Hepatocyte (in vitro differentiated cells): ENCODE data around the gene LRRFIP1. TPM values are rescaled to one million over a fixed set of nuclear protein-coding genes. Genes with fewer than 3 reads are reported as not detected.
A peak's percentile ranks its signal among the peaks of the same experiment; 100 is the strongest.

Experiments
- DNase-seq: peaks from one replicate; pipeline ENCODE4 v3.0.0-alpha.2; 2016; ENCODE audit warnings: low spot score
- H2AFZ ChIP-seq: fragments of 200-600 bp; sonication (generic); 2 replicates; pipeline ENCODE4 v1.6.0; 2016; ENCODE audit warnings: antibody characterized with exemption, mild to moderate bottlenecking
- H3K27ac ChIP-seq: fragments of 200-600 bp; sonication (generic); 2 replicates; pipeline ENCODE4 v1.5.1; 2016; ENCODE audit warnings: mild to moderate bottlenecking
- H3K27me3 ChIP-seq: fragments of 200-600 bp; sonication (generic); 2 replicates; pipeline ENCODE4 v1.6.1; 2016
- H3K36me3 ChIP-seq: fragments of 200-600 bp; sonication (generic); replicated peaks from 2 replicates; pipeline ENCODE4 v1.5.1; 2016; ENCODE audit warnings: low read depth; ENCODE audit not compliant: insufficient read depth
- H3K4me1 ChIP-seq: fragments of 200-600 bp; sonication (generic); 2 replicates; pipeline ENCODE4 v1.5.1; 2016; ENCODE audit warnings: mild to moderate bottlenecking, moderate library complexity; ENCODE audit not compliant: insufficient read depth
- H3K4me2 ChIP-seq: fragments of 200-600 bp; sonication (generic); 2 replicates; pipeline ENCODE4 v1.6.0; 2016
- H3K4me3 ChIP-seq: fragments of 200-600 bp; sonication (generic); 2 replicates; pipeline ENCODE4 v1.5.1; 2016; ENCODE audit warnings: mild to moderate bottlenecking
- H3K79me2 ChIP-seq: fragments of 200-600 bp; sonication (generic); 2 replicates; pipeline ENCODE4 v1.6.0; 2017; ENCODE audit warnings: mild to moderate bottlenecking
- H3K9me2 ChIP-seq: fragments of 200-600 bp; sonication (generic); replicated peaks from 2 replicates; pipeline ENCODE4 v1.6.0; 2017; ENCODE audit warnings: mild to moderate bottlenecking; ENCODE audit not compliant: insufficient read depth
- H3K9me3 ChIP-seq: fragments of 200-600 bp; sonication (generic); 2 replicates; pipeline ENCODE4 v1.5.1; 2016; ENCODE audit warnings: low read depth, mild to moderate bottlenecking
- H4K20me1 ChIP-seq: fragments of 200-600 bp; sonication (generic); 2 replicates; pipeline ENCODE4 v1.6.0; 2016; ENCODE audit warnings: mild to moderate bottlenecking; ENCODE audit not compliant: insufficient read depth, poor library complexity, severe bottlenecking
- EZH2 ChIP-seq: fragments of 200-600 bp; sonication (generic); IDR thresholded peaks from 2 replicates; pipeline ENCODE4 v1.6.1; 2016; ENCODE audit warnings: antibody characterized with exemption, mild to moderate bottlenecking, borderline replicate concordance
- EZH2phosphoT487 ChIP-seq: fragments of 200-600 bp; sonication (generic); IDR thresholded peaks from one replicate; pipeline ENCODE4 v1.6.1; 2018; ENCODE audit warnings: antibody characterized with exemption, mild to moderate bottlenecking, low read depth, moderate library complexity; ENCODE audit not compliant: unreplicated experiment, severe bottlenecking
- WGBS: methylation state at CpG from one replicate; pipeline ENCODE4 v1.1.6; 2016; ENCODE audit warnings: low lambda C conversion rate; ENCODE audit errors: missing lambda C conversion rate; 5-methylcytosine and 5-hydroxymethylcytosine counted together
- polyA plus RNA-seq: library from polyadenylated mRNA; unstranded; fragments of >200 nt; fragmentation: Nextera tagmentation; extraction: Ambion mirVana; gene quantifications from 2 replicates; pipeline ENCODE4 v1.2.1, GENCODE V29; 2016
- total RNA-seq: library from RNA; depleted of rRNA; stranded (reverse); fragments of >200 nt; gene quantifications from 2 replicates; pipeline ENCODE4 v1.2.3, GENCODE V29; 2014
- TF ChIP-seq, protein P1 (sequence below): fragments of 200-600 bp; sonication (generic); IDR thresholded peaks from 2 replicates; pipeline ENCODE4 v1.5.1; 2016; ENCODE audit warnings: antibody characterized with exemption, mild to moderate bottlenecking; ENCODE audit not compliant: poor library complexity

LRRFIP1 gene
- total and polyA plus RNA-seq, 2 experiments from 2014 or later: 42.7 to 64.1 TPM

DNA sequence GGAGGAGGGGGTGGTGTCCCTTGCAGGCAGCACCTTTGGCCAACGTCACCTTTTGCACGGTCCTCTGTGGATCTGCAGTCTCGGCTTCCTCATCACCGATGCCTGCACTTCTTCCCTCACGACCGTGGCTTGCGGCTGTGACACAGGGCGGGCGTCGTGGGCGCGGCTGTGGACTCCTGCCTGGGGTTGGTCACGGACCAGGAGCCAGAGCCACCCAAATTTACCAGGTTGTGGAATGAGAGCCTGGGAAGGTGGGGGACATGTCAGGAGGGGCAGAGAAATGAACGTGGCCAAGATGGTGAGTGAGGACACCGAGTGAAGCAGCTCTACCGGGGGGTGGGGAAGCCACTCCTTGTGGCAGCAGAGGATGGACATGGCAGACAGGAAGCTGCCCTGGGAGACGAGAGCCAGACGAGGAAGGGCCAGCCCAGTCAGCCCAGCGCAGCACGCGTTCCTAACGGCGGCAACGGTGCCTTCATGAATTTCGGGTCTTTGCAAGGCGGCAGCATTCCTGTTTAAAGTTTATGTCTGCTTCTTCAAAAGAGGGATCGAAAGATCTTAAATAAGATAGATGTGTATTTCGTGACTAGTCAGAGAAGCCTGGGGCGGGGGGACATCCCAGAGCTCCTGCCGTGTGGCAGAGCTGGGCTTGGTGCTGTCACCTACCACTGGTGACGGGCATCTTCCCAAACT, 84.2 kb downstream of the LRRFIP1 start:
- no peaks in the 10 kb centered on the region for H3K36me3 ChIP-seq
- H3K4me3 ChIP-seq: no peak overlapping the region
- no peaks in the 10 kb centered on the region for H3K9me2 ChIP-seq
- no peaks in the 10 kb centered on the region for H3K27me3 ChIP-seq
- H3K4me2 ChIP-seq: no peak overlapping the region
- H4K20me1 ChIP-seq: peaks cover 11% of the 10 kb centered on the region
- no peaks in the 10 kb centered on the region for H3K9me3 ChIP-seq
- no peak for DNase-seq
- H2AFZ ChIP-seq: no peak overlapping the region
- H3K4me1 ChIP-seq: peaks cover 11% of the 10 kb centered on the region
- peaks cover 72% of the 10 kb centered on the region for H3K79me2 ChIP-seq
- H3K27ac ChIP-seq: no peak overlapping the region
- WGBS: 95% methylated on average over 31 of the region's 31 CpGs
- TF ChIP-seq, protein P1, sequence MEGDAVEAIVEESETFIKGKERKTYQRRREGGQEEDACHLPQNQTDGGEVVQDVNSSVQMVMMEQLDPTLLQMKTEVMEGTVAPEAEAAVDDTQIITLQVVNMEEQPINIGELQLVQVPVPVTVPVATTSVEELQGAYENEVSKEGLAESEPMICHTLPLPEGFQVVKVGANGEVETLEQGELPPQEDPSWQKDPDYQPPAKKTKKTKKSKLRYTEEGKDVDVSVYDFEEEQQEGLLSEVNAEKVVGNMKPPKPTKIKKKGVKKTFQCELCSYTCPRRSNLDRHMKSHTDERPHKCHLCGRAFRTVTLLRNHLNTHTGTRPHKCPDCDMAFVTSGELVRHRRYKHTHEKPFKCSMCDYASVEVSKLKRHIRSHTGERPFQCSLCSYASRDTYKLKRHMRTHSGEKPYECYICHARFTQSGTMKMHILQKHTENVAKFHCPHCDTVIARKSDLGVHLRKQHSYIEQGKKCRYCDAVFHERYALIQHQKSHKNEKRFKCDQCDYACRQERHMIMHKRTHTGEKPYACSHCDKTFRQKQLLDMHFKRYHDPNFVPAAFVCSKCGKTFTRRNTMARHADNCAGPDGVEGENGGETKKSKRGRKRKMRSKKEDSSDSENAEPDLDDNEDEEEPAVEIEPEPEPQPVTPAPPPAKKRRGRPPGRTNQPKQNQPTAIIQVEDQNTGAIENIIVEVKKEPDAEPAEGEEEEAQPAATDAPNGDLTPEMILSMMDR: no peak
- TF ChIP-seq EZH2 (no peak), EZH2phosphoT487 (no peak)

DNA sequence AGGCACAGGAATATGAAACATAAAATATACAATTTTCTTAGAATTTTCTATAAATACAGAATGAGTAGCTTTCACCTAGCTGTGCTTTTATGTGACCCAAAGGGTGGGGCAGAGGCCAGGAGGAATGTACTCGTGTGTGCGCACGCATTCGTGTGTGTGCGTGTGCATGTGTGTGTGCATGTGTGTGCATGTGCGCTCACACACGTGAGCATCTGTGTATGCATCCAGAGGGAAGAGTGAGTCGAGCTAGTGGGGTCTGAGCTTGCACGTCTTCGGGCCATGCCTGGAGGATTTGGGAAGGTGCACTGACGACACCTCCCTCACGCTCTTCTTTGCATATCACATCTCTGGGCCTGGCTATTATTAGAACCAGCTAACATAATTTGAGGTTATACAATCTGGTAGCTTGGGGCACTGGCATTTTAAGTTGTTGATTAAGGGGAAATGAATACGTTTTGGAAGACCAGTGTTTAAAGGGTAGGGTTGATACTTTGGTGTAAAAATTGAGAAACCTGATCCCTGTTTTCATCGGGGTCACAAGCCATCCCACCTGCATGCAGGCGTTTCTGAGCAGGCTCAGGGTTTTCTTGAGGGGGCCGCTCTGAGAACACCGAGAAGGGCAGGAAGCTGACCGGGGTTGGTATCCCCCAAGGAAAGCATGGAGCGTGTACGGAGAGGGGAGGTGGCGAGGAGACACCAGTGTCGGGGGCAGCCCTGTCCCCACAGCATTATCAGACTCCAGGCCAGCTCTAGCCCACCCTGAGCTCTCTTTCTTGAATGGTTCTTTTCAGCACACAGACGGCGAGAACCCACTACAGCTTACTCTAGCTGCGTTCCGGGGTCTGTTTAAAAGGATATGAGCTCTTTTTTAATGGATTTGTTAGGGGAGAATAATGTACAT, 85.3 kb downstream of the LRRFIP1 start:
- no peaks in the 10 kb centered on the region for H3K9me3 ChIP-seq
- WGBS: 87% methylated on average over 26 of the region's 26 CpGs
- H3K9me2 ChIP-seq: no peaks in the 10 kb centered on the region
- H2AFZ ChIP-seq: no peak overlapping the region
- peaks cover 10% of the 10 kb centered on the region for H4K20me1 ChIP-seq
- H3K4me3 ChIP-seq: no peak overlapping the region
- TF ChIP-seq EZH2 (no peak), EZH2phosphoT487 (no peak)
- TF ChIP-seq, protein P1: no peak
- H3K79me2 ChIP-seq: peaks cover 71% of the 10 kb centered on the region
- DNase-seq: no peak
- H3K27ac ChIP-seq: no peak overlapping the region
- no peaks in the 10 kb centered on the region for H3K36me3 ChIP-seq
- H3K27me3 ChIP-seq: no peaks in the 10 kb centered on the region
- no peak overlapping the region for H3K4me2 ChIP-seq
- H3K4me1 ChIP-seq: peaks cover 11% of the 10 kb centered on the region

DNA sequence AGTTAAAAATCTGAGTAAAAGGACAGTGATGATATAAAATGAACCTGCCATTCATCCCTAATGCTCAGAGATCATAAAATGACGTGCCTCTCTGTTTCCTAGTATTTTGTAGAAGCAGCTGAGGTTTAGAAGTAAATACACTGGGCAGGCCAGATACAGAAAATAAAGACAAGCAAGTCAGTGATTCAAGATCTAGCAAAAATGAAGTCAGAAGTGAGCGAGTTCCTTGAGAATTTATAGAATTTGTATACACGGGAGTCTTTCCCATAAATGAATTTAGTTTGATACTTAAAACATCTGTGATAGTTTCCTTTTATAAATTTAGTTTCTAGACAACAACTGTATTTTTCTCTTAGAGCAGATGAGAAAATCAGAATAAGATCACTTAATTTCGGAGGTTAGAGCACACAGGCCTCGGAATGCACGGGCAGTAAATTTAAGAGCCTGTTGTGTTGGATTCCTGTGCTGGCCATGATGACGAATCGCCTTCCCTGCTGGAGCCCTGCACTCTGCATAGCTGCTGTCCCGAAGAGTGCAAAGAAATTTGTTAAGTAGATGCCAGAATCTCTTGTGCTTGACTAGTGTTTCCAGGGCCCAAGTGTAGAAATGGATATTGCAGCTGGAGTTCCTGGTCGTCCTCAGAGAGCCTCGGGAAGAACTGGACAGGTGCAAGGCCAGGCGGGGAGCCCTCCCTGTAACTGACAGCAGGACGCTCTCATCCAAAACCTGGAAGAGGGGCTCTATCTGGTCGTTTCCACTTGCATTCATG, 87.5 kb downstream of the LRRFIP1 start:
- no peak overlapping the region for H2AFZ ChIP-seq
- H3K4me3 ChIP-seq: no peak overlapping the region
- WGBS: 53% methylated on average over 14 of the region's 14 CpGs
- H3K4me2 ChIP-seq: peak overlapping the region; percentile 71
- no peaks in the 10 kb centered on the region for H3K9me2 ChIP-seq
- no peaks in the 10 kb centered on the region for H4K20me1 ChIP-seq
- H3K36me3 ChIP-seq: no peaks in the 10 kb centered on the region
- no peak for DNase-seq
- TF ChIP-seq, protein P1: no peak
- TF ChIP-seq EZH2: no peak
- no peak for TF ChIP-seq EZH2phosphoT487
- H3K79me2 ChIP-seq: peaks cover 67% of the 10 kb centered on the region
- peaks cover 11% of the 10 kb centered on the region for H3K4me1 ChIP-seq
- peak overlapping the region; percentile 66 for H3K27ac ChIP-seq
- no peaks in the 10 kb centered on the region for H3K9me3 ChIP-seq
- H3K27me3 ChIP-seq: no peaks in the 10 kb centered on the region
